Loucy (cell line): Measurements from ENCODE around the gene USH1G.
"Not testable (repeated sequence)": the region's sequence is repeated elsewhere in the genome, so short reads cannot be mapped to it uniquely, and the experiment has no call there.

Experiments
- H2AFZ ChIP-seq: fragments of 200-600 bp; sonication (generic); 2 replicates; pipeline ENCODE4 v1.6.0; 2016; ENCODE audit warnings: antibody characterized with exemption, mild to moderate bottlenecking, low read length, moderate library complexity
- H3F3A ChIP-seq: fragments of 200-600 bp; 2 replicates; pipeline ENCODE4 v1.6.0; 2016; ENCODE audit warnings: antibody characterized with exemption, low read depth, mild to moderate bottlenecking
- H3K27me3 ChIP-seq: fragments of 200-600 bp; sonication (generic); 2 replicates; pipeline ENCODE4 v1.6.1; 2014; ENCODE audit warnings: low read length, mild to moderate bottlenecking; ENCODE audit not compliant: insufficient read depth, poor library complexity, severe bottlenecking
- H3K36me3 ChIP-seq: fragments of 200-600 bp; sonication (generic); 2 replicates; pipeline ENCODE4 v1.6.1; 2016; ENCODE audit warnings: low read length; ENCODE audit not compliant: insufficient read depth
- H3K4me1 ChIP-seq: fragments of 200-600 bp; sonication (generic); 2 replicates; pipeline ENCODE4 v1.5.1; 2014; ENCODE audit warnings: low read length, mild to moderate bottlenecking; ENCODE audit not compliant: insufficient read depth, poor library complexity, severe bottlenecking
- H3K4me2 ChIP-seq: fragments of 200-600 bp; sonication (generic); 2 replicates; pipeline ENCODE4 v1.6.0; 2014; ENCODE audit warnings: antibody characterized with exemption, low read length, low read depth, mild to moderate bottlenecking; ENCODE audit not compliant: poor library complexity, severe bottlenecking
- H3K4me3 ChIP-seq: fragments of 200-600 bp; sonication (generic); 2 replicates; pipeline ENCODE4 v1.5.1; 2014; ENCODE audit warnings: low read length, mild to moderate bottlenecking, mixed read lengths; ENCODE audit not compliant: poor library complexity, severe bottlenecking
- H3K79me2 ChIP-seq: fragments of 200-600 bp; sonication (generic); 2 replicates; pipeline ENCODE4 v1.6.1; 2014; ENCODE audit warnings: low read length; ENCODE audit not compliant: insufficient read depth
- H3K9ac ChIP-seq: fragments of 200-600 bp; sonication (generic); 2 replicates; pipeline ENCODE4 v1.6.0; 2014; ENCODE audit warnings: mild to moderate bottlenecking, low read depth, low read length, moderate library complexity; ENCODE audit not compliant: poor library complexity, severe bottlenecking
- H3K9me2 ChIP-seq: fragments of 200-600 bp; sonication (generic); replicated peaks from 2 replicates; pipeline ENCODE4 v1.6.1; 2016; ENCODE audit warnings: low read depth, low read length, mixed read lengths
- H3K9me3 ChIP-seq: fragments of 200-600 bp; sonication (generic); 2 replicates; pipeline ENCODE4 v1.6.1; 2014; ENCODE audit warnings: mild to moderate bottlenecking, antibody characterized with exemption, low read length, low read depth; ENCODE audit not compliant: insufficient read depth
- H4K20me1 ChIP-seq: fragments of 200-600 bp; sonication (generic); 2 replicates; pipeline ENCODE4 v1.6.0; 2014; ENCODE audit warnings: antibody characterized with exemption, low read length, mild to moderate bottlenecking; ENCODE audit not compliant: insufficient read depth, poor library complexity, severe bottlenecking
- EZH2phosphoT487 ChIP-seq: fragments of 200-600 bp; IDR thresholded peaks from 2 replicates; pipeline ENCODE4 v1.6.1; 2018; ENCODE audit warnings: antibody characterized with exemption, mild to moderate bottlenecking, moderate library complexity, borderline replicate concordance
- TF ChIP-seq, protein P1 (sequence below): fragments of 200-600 bp; sonication (generic); conservative IDR thresholded peaks from 2 replicates; pipeline ENCODE4 v1.5.1; 2014; ENCODE audit warnings: mild to moderate bottlenecking, antibody characterized with exemption, low read length

USH1G gene

DNA sequence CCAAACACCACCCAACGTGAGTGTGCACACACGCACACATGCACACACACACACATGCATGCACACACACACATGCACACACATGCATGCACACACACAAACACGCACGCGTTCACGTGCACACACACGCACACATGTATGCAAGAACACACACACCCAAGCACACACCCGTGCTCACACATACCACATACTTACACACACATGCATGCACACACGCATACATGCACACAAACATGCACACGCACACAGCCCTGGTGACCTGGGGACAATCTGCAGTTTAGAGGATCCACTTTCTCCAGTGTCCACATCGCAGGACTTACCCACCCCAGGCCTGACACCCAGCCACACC is 6.2 kb downstream of the USH1G start:
- Histone ChIP-seq H3K9me2 (no peaks in the 10 kb centered on the region), H3K9me3 (no peaks in the 10 kb centered on the region), H4K20me1 (no peaks in the 10 kb centered on the region), H3K79me2 (no peaks in the 10 kb centered on the region), H3F3A (no peaks in the 10 kb centered on the region), H3K4me3 (no peak overlapping the region), H3K36me3 (no peaks in the 10 kb centered on the region), H3K4me1 (no peaks in the 10 kb centered on the region), H3K9ac (no peak overlapping the region), H3K27me3 (no peaks in the 10 kb centered on the region), H3K4me2 (no peak overlapping the region), H2AFZ (no peak overlapping the region; the same call in 1 of the 2 replicates)
- TF ChIP-seq, protein P1, sequence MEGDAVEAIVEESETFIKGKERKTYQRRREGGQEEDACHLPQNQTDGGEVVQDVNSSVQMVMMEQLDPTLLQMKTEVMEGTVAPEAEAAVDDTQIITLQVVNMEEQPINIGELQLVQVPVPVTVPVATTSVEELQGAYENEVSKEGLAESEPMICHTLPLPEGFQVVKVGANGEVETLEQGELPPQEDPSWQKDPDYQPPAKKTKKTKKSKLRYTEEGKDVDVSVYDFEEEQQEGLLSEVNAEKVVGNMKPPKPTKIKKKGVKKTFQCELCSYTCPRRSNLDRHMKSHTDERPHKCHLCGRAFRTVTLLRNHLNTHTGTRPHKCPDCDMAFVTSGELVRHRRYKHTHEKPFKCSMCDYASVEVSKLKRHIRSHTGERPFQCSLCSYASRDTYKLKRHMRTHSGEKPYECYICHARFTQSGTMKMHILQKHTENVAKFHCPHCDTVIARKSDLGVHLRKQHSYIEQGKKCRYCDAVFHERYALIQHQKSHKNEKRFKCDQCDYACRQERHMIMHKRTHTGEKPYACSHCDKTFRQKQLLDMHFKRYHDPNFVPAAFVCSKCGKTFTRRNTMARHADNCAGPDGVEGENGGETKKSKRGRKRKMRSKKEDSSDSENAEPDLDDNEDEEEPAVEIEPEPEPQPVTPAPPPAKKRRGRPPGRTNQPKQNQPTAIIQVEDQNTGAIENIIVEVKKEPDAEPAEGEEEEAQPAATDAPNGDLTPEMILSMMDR: no peak
- no peak for TF ChIP-seq EZH2phosphoT487

DNA sequence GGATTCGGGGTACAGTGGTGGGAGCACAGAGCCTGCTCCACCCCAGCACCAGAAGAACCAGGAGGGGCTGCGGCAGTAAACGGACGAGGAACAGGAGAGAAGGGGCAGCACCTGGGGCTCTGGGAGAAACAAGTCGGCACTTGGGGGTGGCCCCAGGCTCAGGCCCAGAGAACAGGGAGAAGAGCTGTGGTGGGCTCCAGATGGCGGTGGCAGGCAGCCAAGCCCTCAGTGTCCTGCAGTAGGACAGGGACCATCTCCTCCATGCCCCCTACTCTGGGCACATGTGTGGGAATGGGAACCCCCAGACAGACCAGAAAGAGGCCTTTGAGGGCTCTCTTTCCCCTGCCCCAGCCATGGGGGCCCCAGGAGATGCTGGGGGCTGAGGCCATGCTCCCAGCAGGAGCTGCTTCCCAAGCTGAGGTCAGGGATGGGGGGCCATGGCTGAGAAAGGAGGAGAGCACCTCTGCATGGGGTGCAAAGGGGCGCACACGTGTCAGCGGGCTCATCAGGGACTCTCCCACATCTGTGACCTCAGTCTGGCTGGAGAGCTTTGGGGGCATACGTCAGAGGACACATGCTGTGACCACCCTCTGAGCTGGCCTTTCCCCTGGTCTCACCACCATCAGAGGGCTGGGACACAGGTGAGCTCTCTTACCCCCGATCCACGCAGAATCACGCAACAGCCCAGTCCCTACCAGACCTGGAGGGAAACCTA is 6.8 kb downstream of the USH1G start:
- no peak overlapping the region for H3K4me3 ChIP-seq
- no peaks in the 10 kb centered on the region for H3K27me3 ChIP-seq
- no peaks in the 10 kb centered on the region for H3F3A ChIP-seq
- no peaks in the 10 kb centered on the region for H3K36me3 ChIP-seq
- no peaks in the 10 kb centered on the region for H3K4me1 ChIP-seq
- H3K4me2 ChIP-seq: no peak overlapping the region
- no peak overlapping the region; the same call in 1 of the 2 replicates for H2AFZ ChIP-seq
- H3K9me3 ChIP-seq: no peaks in the 10 kb centered on the region
- no peaks in the 10 kb centered on the region for H3K79me2 ChIP-seq
- TF ChIP-seq, protein P1: no peak
- no peak for TF ChIP-seq EZH2phosphoT487
- no peak overlapping the region for H3K9ac ChIP-seq
- H4K20me1 ChIP-seq: no peaks in the 10 kb centered on the region
- H3K9me2 ChIP-seq: no peaks in the 10 kb centered on the region

DNA sequence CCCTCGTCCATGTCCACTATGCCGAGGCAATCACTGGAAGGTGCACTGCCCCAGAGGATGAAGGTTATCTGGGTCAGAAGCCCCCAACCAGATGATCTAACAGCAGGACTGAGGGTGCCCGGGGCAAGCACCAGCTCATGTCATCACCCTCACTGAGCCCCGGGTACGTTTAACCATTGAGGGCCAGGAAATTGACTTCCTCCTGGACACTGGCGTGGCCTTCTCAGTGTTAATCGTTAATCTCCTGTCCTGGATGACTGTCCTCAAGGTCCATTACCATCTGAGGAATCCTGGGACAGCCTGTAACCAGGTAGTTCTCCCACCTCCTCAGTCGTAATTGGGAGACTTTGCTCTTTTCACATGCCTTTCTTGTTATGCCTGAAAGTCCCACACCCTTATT is 11.6 kb downstream of the USH1G start:
- H3K9me3 ChIP-seq, H3K4me3 ChIP-seq, H3K36me3 ChIP-seq, H4K20me1 ChIP-seq, H3K79me2 ChIP-seq, H2AFZ ChIP-seq, H3K27me3 ChIP-seq, H3F3A ChIP-seq, H3K9me2 ChIP-seq, H3K4me2 ChIP-seq, H3K4me1 ChIP-seq, H3K9ac ChIP-seq: not testable (repeated sequence)

DNA sequence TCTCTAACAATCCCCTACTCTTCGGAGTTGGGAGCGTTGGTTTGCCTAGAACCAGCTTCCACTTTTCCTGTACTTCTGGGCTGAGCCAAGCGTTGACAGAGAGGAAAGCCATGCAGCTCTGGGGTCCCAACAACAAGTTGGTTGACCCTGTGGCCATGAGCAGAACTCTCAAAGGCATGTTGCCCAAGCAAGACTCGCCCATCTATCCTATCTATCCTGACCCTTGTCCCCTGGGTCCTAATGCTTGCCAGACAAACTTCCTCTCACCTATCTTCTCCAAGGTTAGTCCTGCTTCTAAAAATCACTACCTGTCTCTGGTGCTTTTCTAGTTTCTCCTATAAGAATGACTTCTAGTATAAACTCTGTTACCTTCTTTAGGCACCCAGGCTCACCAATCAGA is 14.0 kb downstream of the USH1G start:
- not testable (repeated sequence) for H3K27me3 ChIP-seq, H3K4me1 ChIP-seq, H3F3A ChIP-seq, H3K4me2 ChIP-seq, H3K36me3 ChIP-seq, H3K4me3 ChIP-seq, H3K9me3 ChIP-seq, H2AFZ ChIP-seq, H3K9me2 ChIP-seq, H3K79me2 ChIP-seq, H4K20me1 ChIP-seq, H3K9ac ChIP-seq
